Breast epithelium (tissue), 4 donors: ENCODE results near the gene SSTR5. TPM values are rescaled to one million over a fixed set of nuclear protein-coding genes. Genes with fewer than 3 reads are reported as not detected.

ENCODE experiments used
- DNase-seq, 2 donors: peaks; one replicate each; pipeline ENCODE4 v3.0.0-alpha.2; 2019; ENCODE audit warnings: low spot score in 2 of 2
- H3K27ac ChIP-seq, 2 donors: fragments of 200-600 bp; sonication (generic) in 1 of 2; one replicate each; pipeline ENCODE4 v1.5.1; 2016 to 2019; ENCODE audit warnings: mild to moderate bottlenecking in 1 of 2
- H3K27me3 ChIP-seq, 2 donors: fragments of 200-600 bp; sonication (generic) in 1 of 2; one replicate each; pipeline versions ENCODE4 v1.5.1 to v1.6.0; 2017 to 2019; ENCODE audit warnings: control low read depth in 1 of 2, mild to moderate bottlenecking in 1 of 2
- H3K36me3 ChIP-seq: fragments of 200-600 bp; one replicate; pipeline ENCODE4 v1.5.1; 2019
- H3K4me1 ChIP-seq, 2 donors: fragments of 200-600 bp; sonication (generic); one replicate each; pipeline ENCODE4 v1.5.1; 2016 to 2019; ENCODE audit warnings: control low read depth in 1 of 2
- H3K4me3 ChIP-seq, 3 donors: fragments of 200-600 bp; sonication (generic); 1 replicate in 2 of 3; 2 replicates in 1 of 3; pipeline ENCODE4 v1.5.1; 2016 to 2019; ENCODE audit warnings: mild to moderate bottlenecking in 3 of 3, moderate library complexity in 2 of 3
- H3K9me3 ChIP-seq, 2 donors: fragments of 200-600 bp; sonication (generic) in 1 of 2; one replicate each; pipeline ENCODE4 v1.5.1; 2016 to 2019; ENCODE audit warnings: control low read depth in 1 of 2
- CTCF ChIP-seq, 3 donors: fragments of 450-650 bp; IDR thresholded peaks; one replicate each; pipeline ENCODE4 v1.5.1; 2016 to 2017; ENCODE audit warnings: antibody characterized with exemption in 3 of 3, mild to moderate bottlenecking in 3 of 3, moderate library complexity in 3 of 3
- POLR2A ChIP-seq: fragments of 450-650 bp; IDR thresholded peaks from one replicate; pipeline ENCODE4 v1.6.1; 2016; ENCODE audit warnings: antibody characterized with exemption, mild to moderate bottlenecking, moderate library complexity
- POLR2AphosphoS5 ChIP-seq, 3 donors: sonication (generic); formaldehyde crosslinking; IDR thresholded peaks; one replicate each; pipeline ENCODE4 v1.6.1; 2017; ENCODE audit warnings: antibody characterized with exemption in 3 of 3
- intact Hi-C: fragments of 100-400 bp; cut with DNase I; formaldehyde crosslinking; loops from one replicate; pipeline ENCODE4 v1.15.1; 2023; ENCODE audit warnings: low total_unique reads
- total RNA-seq, 3 donors: library from RNA; depleted of rRNA; stranded (reverse); fragments of >200 nt; gene quantifications; one replicate each; pipeline ENCODE4 v1.1.0, GENCODE V29; 2016

Gene SSTR5
- total RNA-seq, 3 donors from 2014 or later, result not detected

- intact Hi-C loops, result no loop called here
- no peaks in the 10 kb centered on the region for H3K4me1 ChIP-seq
- no peaks in the 10 kb centered on the region for H3K36me3 ChIP-seq
- TF ChIP-seq CTCF (IDR thresholded peaks at IDR 0.05) (no peak), POLR2AphosphoS5 (IDR thresholded peaks at IDR 0.05) (no peak), POLR2A (no peak)
- no peaks in the 10 kb centered on the region for H3K9me3 ChIP-seq
- H3K4me3 ChIP-seq, result no peak overlapping the region
- H3K27ac ChIP-seq, result no peak overlapping the region
- DNase-seq, result no peak
- H3K27me3 ChIP-seq, result peaks cover 0 to 86% of the 10 kb centered on the region in 2 donors
These were observed 57.8 kb downstream of the SSTR5 start for GRCh38 chr16:1130382-1130781.

Other genes starting within 250 kb of the SSTR5 start
- 10 to 100 TPM; 14.1 to 26.4 (median 21.4) TPM for gene LMF1, start 101.8 kb upstream of the SSTR5 start, total RNA-seq
- 1 to 10 TPM in 2 of 3 donors, under 1 TPM in 1; 0.32 to 6.6 (median 1.3) TPM for gene SOX8, start 91.0 kb upstream of the SSTR5 start, total RNA-seq
- gene C1QTNF8, start 23.5 kb downstream of the SSTR5 start, total RNA-seq, result not detected
- 1 to 10 TPM; 1.6 to 2.5 (median 2.2) TPM for gene CACNA1H, start 80.4 kb downstream of the SSTR5 start, total RNA-seq
- gene TPSG1, start 152.5 kb downstream of the SSTR5 start, total RNA-seq, result 1 to 10 TPM in 1 of 3 donors, under 1 TPM in 1, not detected in 1; 0.73 to 1.8 TPM
- gene TPSB2, start 157.4 kb downstream of the SSTR5 start, total RNA-seq, result 100 to 1,000 TPM in 1 of 3 donors, 10 to 100 TPM in 1, 1 to 10 TPM in 1; 5.6 to 195 (median 22.4) TPM
- gene TPSAB1, start 168.0 kb downstream of the SSTR5 start, total RNA-seq, result 100 to 1,000 TPM in 1 of 3 donors, 10 to 100 TPM in 1, 1 to 10 TPM in 1; 5.9 to 156 (median 19.8) TPM
- 1 to 10 TPM; 1.6 to 5.9 (median 2.0) TPM for gene TPSD1, start 183.3 kb downstream of the SSTR5 start, total RNA-seq
- 10 to 100 TPM; 52.5 to 67.8 (median 62.2) TPM for gene UBE2I, start 236.9 kb downstream of the SSTR5 start, total RNA-seq